ENCODE results near the gene OXER1. TPM values are rescaled to one million over a fixed set of nuclear protein-coding genes. Genes with fewer than 3 reads are reported as not detected.

The OXER1 gene
- total and polyA plus RNA-seq, 2 donors, result 1.5 to 5.6 TPM

GRCh38 chr2:42757981-42758740, 5.8 kb downstream of the OXER1 start:
- no peak overlapping the region for H3K27ac ChIP-seq (ENCODE audit: low read depth)
- no peak for DNase-seq (ENCODE audit: extremely low spot score)
- no peak overlapping the region for H3K4me3 ChIP-seq (ENCODE audit: low read depth, low read length)
- no peaks in the 10 kb centered on the region for H3K4me1 ChIP-seq (ENCODE audit: insufficient read depth)
- 75% methylated on average over 4 of the region's 4 CpGs for WGBS
- no peaks in the 10 kb centered on the region for H3K36me3 ChIP-seq (ENCODE audit: insufficient read depth)

- DNase-seq (ENCODE audit: extremely low spot score), result no peak
- Histone ChIP-seq H3K4me1 (ENCODE audit: insufficient read depth) (no peaks in the 10 kb centered on the region), H3K27ac (ENCODE audit: low read depth) (no peak overlapping the region), H3K4me3 (ENCODE audit: low read depth, low read length) (no peak overlapping the region), H3K36me3 (ENCODE audit: insufficient read depth) (no peaks in the 10 kb centered on the region)
- WGBS, result 91% methylated on average over 6 of the region's 6 CpGs
Observed at GRCh38 chr2:42756966-42757513, 6.9 kb downstream of the OXER1 start.

- no peaks in the 10 kb centered on the region for H3K4me1 ChIP-seq (ENCODE audit: insufficient read depth)
- no peak overlapping the region for H3K4me3 ChIP-seq (ENCODE audit: low read depth, low read length)
Observed at GRCh38 chr2:42756150-42756775, 7.7 kb downstream of the OXER1 start.

GRCh38 chr2:42755191-42755880, 8.6 kb downstream of the OXER1 start:
- H3K4me1 ChIP-seq (ENCODE audit: insufficient read depth), result no peaks in the 10 kb centered on the region
- no peak overlapping the region for H3K27ac ChIP-seq (ENCODE audit: low read depth)
- no peak overlapping the region for H3K4me3 ChIP-seq (ENCODE audit: low read depth, low read length)
- no peak for DNase-seq (ENCODE audit: extremely low spot score)
- H3K36me3 ChIP-seq (ENCODE audit: insufficient read depth), result no peaks in the 10 kb centered on the region
- 67% methylated on average over 14 of the region's 14 CpGs for WGBS

More at GRCh38 chr2:42756150-42756775, 7.7 kb downstream of the OXER1 start:
- H3K27ac ChIP-seq (ENCODE audit: low read depth), result no peak overlapping the region
- no peaks in the 10 kb centered on the region for H3K36me3 ChIP-seq (ENCODE audit: insufficient read depth)
- WGBS, result 85% methylated on average over 10 of the region's 10 CpGs
- no peak for DNase-seq (ENCODE audit: extremely low spot score)

- no peak for DNase-seq (ENCODE audit: extremely low spot score)
Observed at GRCh38 chr2:42754776-42755140, 9.2 kb downstream of the OXER1 start.

GRCh38 chr2:42754021-42754775, 9.7 kb downstream of the OXER1 start:
- Histone ChIP-seq H3K36me3 (ENCODE audit: insufficient read depth) (no peaks in the 10 kb centered on the region), H3K4me1 (ENCODE audit: insufficient read depth) (no peaks in the 10 kb centered on the region), H3K27ac (ENCODE audit: low read depth) (no peak overlapping the region), H3K4me3 (ENCODE audit: low read depth, low read length) (no peak overlapping the region)
- 57% methylated on average over 11 of the region's 11 CpGs for WGBS
- no peak for DNase-seq (ENCODE audit: extremely low spot score)

More at GRCh38 chr2:42754776-42755140, 9.2 kb downstream of the OXER1 start:
- 79% methylated on average over 8 of the region's 8 CpGs for WGBS
- H3K36me3 ChIP-seq (ENCODE audit: insufficient read depth), result no peaks in the 10 kb centered on the region
- H3K4me3 ChIP-seq (ENCODE audit: low read depth, low read length), result no peak overlapping the region
- H3K27ac ChIP-seq (ENCODE audit: low read depth), result no peak overlapping the region
- H3K4me1 ChIP-seq (ENCODE audit: insufficient read depth), result no peaks in the 10 kb centered on the region

GRCh38 chr2:42752816-42753813, 10.8 kb downstream of the OXER1 start:
- no peak for DNase-seq (ENCODE audit: extremely low spot score)
- Histone ChIP-seq H3K27ac (ENCODE audit: low read depth) (no peak overlapping the region), H3K4me3 (ENCODE audit: low read depth, low read length) (no peak overlapping the region), H3K36me3 (ENCODE audit: insufficient read depth) (no peaks in the 10 kb centered on the region), H3K4me1 (ENCODE audit: insufficient read depth) (no peaks in the 10 kb centered on the region)
- 83% methylated on average over 24 of the region's 24 CpGs for WGBS

GRCh38 chr2:42752314-42752713, 11.6 kb downstream of the OXER1 start:
- WGBS, result 82% methylated on average over 2 of the region's 2 CpGs

GRCh38 chr2:42748840-42749239, 15.1 kb downstream of the OXER1 start:
- Histone ChIP-seq H3K27ac (ENCODE audit: low read depth) (no peak overlapping the region), H3K4me1 (ENCODE audit: insufficient read depth) (no peaks in the 10 kb centered on the region), H3K36me3 (ENCODE audit: insufficient read depth) (no peaks in the 10 kb centered on the region), H3K4me3 (ENCODE audit: low read depth, low read length) (no peak overlapping the region)
- 97% methylated on average over 4 of the region's 4 CpGs for WGBS
- no peak for DNase-seq (ENCODE audit: extremely low spot score)

More at GRCh38 chr2:42752314-42752713, 11.6 kb downstream of the OXER1 start:
- Histone ChIP-seq H3K4me3 (ENCODE audit: low read depth, low read length) (no peak overlapping the region), H3K4me1 (ENCODE audit: insufficient read depth) (no peaks in the 10 kb centered on the region), H3K27ac (ENCODE audit: low read depth) (no peak overlapping the region), H3K36me3 (ENCODE audit: insufficient read depth) (no peaks in the 10 kb centered on the region)
- DNase-seq (ENCODE audit: extremely low spot score), result no peak

GRCh38 chr2:42747422-42747821, 16.5 kb downstream of the OXER1 start:
- 98% methylated on average over 3 of the region's 3 CpGs for WGBS
- no peak overlapping the region for H3K4me3 ChIP-seq (ENCODE audit: low read depth, low read length)
- no peaks in the 10 kb centered on the region for H3K36me3 ChIP-seq (ENCODE audit: insufficient read depth)
- DNase-seq (ENCODE audit: extremely low spot score), result no peak
- H3K4me1 ChIP-seq (ENCODE audit: insufficient read depth), result no peaks in the 10 kb centered on the region
- H3K27ac ChIP-seq (ENCODE audit: low read depth), result no peak overlapping the region

- DNase-seq (ENCODE audit: extremely low spot score), result no peak
- Histone ChIP-seq H3K4me1 (ENCODE audit: insufficient read depth) (no peaks in the 10 kb centered on the region), H3K4me3 (ENCODE audit: low read depth, low read length) (no peak overlapping the region), H3K27ac (ENCODE audit: low read depth) (no peak overlapping the region), H3K36me3 (ENCODE audit: insufficient read depth) (no peaks in the 10 kb centered on the region)
- WGBS, result 97% methylated on average over 3 of the region's 3 CpGs
Observed at GRCh38 chr2:42744545-42745082, 19.3 kb downstream of the OXER1 start.

GRCh38 chr2:42743659-42743990, 20.3 kb downstream of the OXER1 start:
- WGBS, result 88% methylated on average over 1 of the region's 1 CpG
- Histone ChIP-seq H3K36me3 (ENCODE audit: insufficient read depth) (no peaks in the 10 kb centered on the region), H3K27ac (ENCODE audit: low read depth) (no peak overlapping the region), H3K4me1 (ENCODE audit: insufficient read depth) (no peaks in the 10 kb centered on the region), H3K4me3 (ENCODE audit: low read depth, low read length) (no peak overlapping the region)
- no peak for DNase-seq (ENCODE audit: extremely low spot score)

All from urinary bladder (tissue), 4 donors.